ENCODE data around the gene BGLAP.

The BGLAP gene

DNA sequence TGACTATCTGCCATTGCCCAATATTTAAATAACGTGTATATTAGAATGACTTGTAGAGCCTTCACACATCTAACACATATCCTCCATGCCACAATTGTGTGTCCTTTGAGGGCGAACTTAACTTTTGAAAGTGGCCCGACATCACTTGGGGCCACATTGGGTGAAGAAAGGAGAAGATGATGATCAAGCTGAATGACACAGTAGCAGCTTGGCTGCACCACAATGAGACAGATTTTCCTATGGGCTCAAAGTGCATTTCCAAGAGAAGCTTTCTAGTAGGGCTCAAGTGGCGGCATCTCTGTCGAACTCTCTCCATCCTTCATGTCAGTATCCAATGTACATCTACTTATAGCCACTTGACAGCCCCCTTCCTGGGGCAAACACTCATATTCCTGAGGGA is 3.7 kb upstream of the BGLAP start:
- H3K27me3 ChIP-seq (ENCODE audit: insufficient read depth, low read length, poor library complexity, severe bottlenecking) = no peaks in the 10 kb centered on the region
- no peaks in the 10 kb centered on the region for H3K9me3 ChIP-seq (ENCODE audit: insufficient read depth, low read depth, low read length)
- no peak overlapping the region for H3K4me3 ChIP-seq (ENCODE audit: low read length, poor library complexity, severe bottlenecking)
- H3F3A ChIP-seq (ENCODE audit: low read depth) = no peaks in the 10 kb centered on the region
- TF ChIP-seq EZH2phosphoT487 (IDR thresholded peaks at IDR 0.05; ENCODE audit: borderline replicate concordance) = no peak
- TF ChIP-seq, protein P1, sequence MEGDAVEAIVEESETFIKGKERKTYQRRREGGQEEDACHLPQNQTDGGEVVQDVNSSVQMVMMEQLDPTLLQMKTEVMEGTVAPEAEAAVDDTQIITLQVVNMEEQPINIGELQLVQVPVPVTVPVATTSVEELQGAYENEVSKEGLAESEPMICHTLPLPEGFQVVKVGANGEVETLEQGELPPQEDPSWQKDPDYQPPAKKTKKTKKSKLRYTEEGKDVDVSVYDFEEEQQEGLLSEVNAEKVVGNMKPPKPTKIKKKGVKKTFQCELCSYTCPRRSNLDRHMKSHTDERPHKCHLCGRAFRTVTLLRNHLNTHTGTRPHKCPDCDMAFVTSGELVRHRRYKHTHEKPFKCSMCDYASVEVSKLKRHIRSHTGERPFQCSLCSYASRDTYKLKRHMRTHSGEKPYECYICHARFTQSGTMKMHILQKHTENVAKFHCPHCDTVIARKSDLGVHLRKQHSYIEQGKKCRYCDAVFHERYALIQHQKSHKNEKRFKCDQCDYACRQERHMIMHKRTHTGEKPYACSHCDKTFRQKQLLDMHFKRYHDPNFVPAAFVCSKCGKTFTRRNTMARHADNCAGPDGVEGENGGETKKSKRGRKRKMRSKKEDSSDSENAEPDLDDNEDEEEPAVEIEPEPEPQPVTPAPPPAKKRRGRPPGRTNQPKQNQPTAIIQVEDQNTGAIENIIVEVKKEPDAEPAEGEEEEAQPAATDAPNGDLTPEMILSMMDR (conservative IDR thresholded peaks at IDR 0.05; ENCODE audit: low read length) = no peak
- H3K9me2 ChIP-seq (replicated peaks; ENCODE audit: low read depth, low read length) = no peaks in the 10 kb centered on the region
- H3K36me3 ChIP-seq (ENCODE audit: insufficient read depth, low read length) = peaks cover 25% of the 10 kb centered on the region; the same call in 1 of the 2 replicates
- H4K20me1 ChIP-seq (ENCODE audit: insufficient read depth, low read length, poor library complexity, severe bottlenecking) = no peaks in the 10 kb centered on the region
- no peak overlapping the region for H2AFZ ChIP-seq (ENCODE audit: low read length)
- H3K9ac ChIP-seq (ENCODE audit: low read depth, low read length, poor library complexity, severe bottlenecking) = no peak overlapping the region
- no peaks in the 10 kb centered on the region for H3K79me2 ChIP-seq (ENCODE audit: insufficient read depth, low read length)
- no peaks in the 10 kb centered on the region for H3K4me1 ChIP-seq (ENCODE audit: insufficient read depth, low read length, poor library complexity, severe bottlenecking)
- no peak overlapping the region for H3K4me2 ChIP-seq (ENCODE audit: low read depth, low read length, poor library complexity, severe bottlenecking)

GRCh38 chr1:156241311-156241811 is 623 bp upstream of the BGLAP start:
- Histone ChIP-seq H2AFZ (ENCODE audit: low read length) (no peak overlapping the region), H3K9me2 (replicated peaks; ENCODE audit: low read depth, low read length) (no peaks in the 10 kb centered on the region), H3K36me3 (ENCODE audit: insufficient read depth, low read length) (peaks cover 24% of the 10 kb centered on the region; the same call in 1 of the 2 replicates), H3K9ac (ENCODE audit: low read depth, low read length, poor library complexity, severe bottlenecking) (no peak overlapping the region), H3F3A (ENCODE audit: low read depth) (no peaks in the 10 kb centered on the region), H3K27me3 (ENCODE audit: insufficient read depth, low read length, poor library complexity, severe bottlenecking) (no peaks in the 10 kb centered on the region), H3K9me3 (ENCODE audit: insufficient read depth, low read depth, low read length) (no peaks in the 10 kb centered on the region), H3K4me3 (ENCODE audit: low read length, poor library complexity, severe bottlenecking) (no peak overlapping the region), H3K79me2 (ENCODE audit: insufficient read depth, low read length) (no peaks in the 10 kb centered on the region), H3K4me2 (ENCODE audit: low read depth, low read length, poor library complexity, severe bottlenecking) (no peak overlapping the region), H3K4me1 (ENCODE audit: insufficient read depth, low read length, poor library complexity, severe bottlenecking) (no peaks in the 10 kb centered on the region), H4K20me1 (ENCODE audit: insufficient read depth, low read length, poor library complexity, severe bottlenecking) (no peaks in the 10 kb centered on the region)
- no peak for TF ChIP-seq EZH2phosphoT487 (IDR thresholded peaks at IDR 0.05; ENCODE audit: borderline replicate concordance)
- TF ChIP-seq, protein P1 (conservative IDR thresholded peaks at IDR 0.05; ENCODE audit: low read length) = no peak

GRCh38 chr1:156242738-156243137 is 754 bp downstream of the BGLAP start:
- no peaks in the 10 kb centered on the region for H3K9me3 ChIP-seq (ENCODE audit: insufficient read depth, low read depth, low read length)
- no peak for TF ChIP-seq EZH2phosphoT487 (IDR thresholded peaks at IDR 0.05; ENCODE audit: borderline replicate concordance)
- TF ChIP-seq, protein P1 (conservative IDR thresholded peaks at IDR 0.05; ENCODE audit: low read length) = no peak
- no peaks in the 10 kb centered on the region for H3K4me1 ChIP-seq (ENCODE audit: insufficient read depth, low read length, poor library complexity, severe bottlenecking)
- H3K9me2 ChIP-seq (replicated peaks; ENCODE audit: low read depth, low read length) = no peaks in the 10 kb centered on the region
- H3K27me3 ChIP-seq (ENCODE audit: insufficient read depth, low read length, poor library complexity, severe bottlenecking) = no peaks in the 10 kb centered on the region
- no peak overlapping the region for H3K4me3 ChIP-seq (ENCODE audit: low read length, poor library complexity, severe bottlenecking)
- no peak overlapping the region for H2AFZ ChIP-seq (ENCODE audit: low read length)
- H3K9ac ChIP-seq (ENCODE audit: low read depth, low read length, poor library complexity, severe bottlenecking) = no peak overlapping the region
- no peak overlapping the region for H3K4me2 ChIP-seq (ENCODE audit: low read depth, low read length, poor library complexity, severe bottlenecking)
- H3K36me3 ChIP-seq (ENCODE audit: insufficient read depth, low read length) = peaks cover 19% of the 10 kb centered on the region; the same call in 1 of the 2 replicates
- H4K20me1 ChIP-seq (ENCODE audit: insufficient read depth, low read length, poor library complexity, severe bottlenecking) = no peaks in the 10 kb centered on the region
- H3K79me2 ChIP-seq (ENCODE audit: insufficient read depth, low read length) = no peaks in the 10 kb centered on the region
- H3F3A ChIP-seq (ENCODE audit: low read depth) = no peaks in the 10 kb centered on the region

All from Loucy (cell line).